K562 (cell line): ENCODE measurements around the gene YJU2. TPM values are rescaled to one million over a fixed set of nuclear protein-coding genes. Genes with fewer than 3 reads are reported as not detected.

Experiments used
- ATAC-seq: fragments of 200-7000 bp; cut with Tn5 transposase; 3 replicates; pipeline ENCODE4 v1.9.1; 2020; ENCODE audit warnings: moderate library complexity
- BruUV-seq: library from RNA; stranded (reverse); fragments of 400-500 nt; replicated peaks from 2 replicates; lab custom pipeline; 2021; lab: Mats Ljungman, UMichigan
- CTCF ChIA-PET: fragments of 300-600 bp; formaldehyde crosslinking; extraction: SDS; loops from one replicate; lab custom pipeline; 2021; ENCODE audit warnings: low intra/inter-chr PET ratio; lab: Yijun Ruan, JAX
- POLR2A ChIA-PET: fragments of 300-600, 350-650 bp; sonication (Branson Sonifier 250); formaldehyde crosslinking; extraction: SDS; loops from one replicate; lab custom pipeline; 2021; ENCODE audit warnings: antibody characterized with exemption, inconsistent platforms; lab: Yijun Ruan, JAX
- DNase-seq, 4 experiments: peaks; one replicate each; pipeline versions ENCODE4 v3.0.0 to v3.0.0-alpha.2; 2011 to 2018; ENCODE audit warnings: low spot score in 3 of 4, mixed read lengths in 3 of 4; ENCODE audit errors: extremely low read depth in 1 of 4
- FAIRE-seq: peaks from 2 replicates; lab custom pipeline; 2011; peaks lifted over from hg19 to GRCh38; lab: Jason Lieb, UNC
- H2AFZ ChIP-seq: 2 replicates; pipeline ENCODE4 v1.6.0; 2011; ENCODE audit warnings: low read depth, low read length, control low read depth, inconsistent platforms
- H3K27ac ChIP-seq: fragments of 200-600 bp; 3 replicates; pipeline ENCODE4 v1.8.0; 2011; ENCODE audit warnings: low read depth, mild to moderate bottlenecking, control low read depth, inconsistent platforms, low read length, moderate library complexity, mixed read lengths; ENCODE audit errors: extremely low read depth
- H3K27me3 ChIP-seq, 2 experiments: fragments of 300-600 bp in 1 of 2; 2 replicates in 1 of 2; 3 replicates in 1 of 2; pipeline versions ENCODE4 v1.6.0 to v1.8.0; 2011; ENCODE audit warnings: inconsistent platforms in 2 of 2, low read length in 2 of 2, mild to moderate bottlenecking in 1 of 2, mixed read lengths in 1 of 2, moderate library complexity in 1 of 2; ENCODE audit not compliant: control insufficient read depth in 2 of 2, insufficient read depth in 2 of 2
- H3K36me3 ChIP-seq: fragments of 300-600 bp; 3 replicates; pipeline ENCODE4 v1.8.0; 2011; ENCODE audit warnings: mild to moderate bottlenecking, low read length, inconsistent platforms; ENCODE audit not compliant: control insufficient read depth, insufficient read depth
- H3K4me1 ChIP-seq, 2 experiments: fragments of 200-600 bp in 1 of 2; replicated peaks in 1 of 2; 2 replicates in 1 of 2; 3 replicates in 1 of 2; pipeline versions ENCODE4 v1.5.1 to v1.8.0; 2011; ENCODE audit warnings: inconsistent platforms in 2 of 2, low read length in 2 of 2, mild to moderate bottlenecking in 1 of 2, mixed read lengths in 1 of 2, moderate library complexity in 1 of 2; ENCODE audit not compliant: control insufficient read depth in 2 of 2, insufficient read depth in 2 of 2
- H3K4me2 ChIP-seq: 2 replicates; pipeline ENCODE4 v1.6.1; 2011; ENCODE audit warnings: low read length, control low read depth, inconsistent platforms, mixed read lengths; ENCODE audit not compliant: insufficient read depth
- H3K4me3 ChIP-seq: fragments of 200-600 bp; sonication (generic), shearing (Covaris generic); 2 replicates; pipeline ENCODE4 v1.5.1; 2016; ENCODE audit warnings: control low read depth, inconsistent platforms
- H3K79me2 ChIP-seq: fragments of 200-600 bp; 3 replicates; pipeline ENCODE4 v1.8.0; 2011; ENCODE audit warnings: low read length, inconsistent platforms; ENCODE audit not compliant: control insufficient read depth, insufficient read depth
- H3K9ac ChIP-seq, 2 experiments: 2 replicates each; pipeline versions ENCODE4 v1.6.0 to v1.6.1; 2011; ENCODE audit warnings: low read depth in 2 of 2, low read length in 2 of 2, control low read depth in 1 of 2, inconsistent platforms in 1 of 2, mild to moderate bottlenecking in 1 of 2, mixed read lengths in 1 of 2; ENCODE audit not compliant: insufficient read depth in 1 of 2
- H3K9me1 ChIP-seq: one replicate; pipeline ENCODE4 v1.6.0; 2011; ENCODE audit warnings: inconsistent platforms, mild to moderate bottlenecking, low read length, moderate library complexity; ENCODE audit not compliant: control insufficient read depth, insufficient read depth
- H3K9me3 ChIP-seq: replicated peaks from 2 replicates; pipeline ENCODE4 v1.5.1; 2011; ENCODE audit warnings: low read depth, low read length, inconsistent platforms; ENCODE audit not compliant: control insufficient read depth, insufficient read depth
- H4K20me1 ChIP-seq: replicated peaks from 2 replicates; pipeline ENCODE4 v1.6.1; 2011; ENCODE audit warnings: low read length, inconsistent platforms, mixed read lengths; ENCODE audit not compliant: control insufficient read depth, insufficient read depth
- CSDE1 ChIP-seq, 2 experiments: fragments of 450-650 bp; IDR thresholded peaks; 2 replicates each; pipeline ENCODE4 v1.6.1; 2016; ENCODE audit warnings: mild to moderate bottlenecking in 1 of 2
- MGA ChIP-seq: fragments of 450-650 bp; IDR thresholded peaks from 2 replicates; pipeline ENCODE4 v1.6.1; 2016; ENCODE audit warnings: mild to moderate bottlenecking, moderate library complexity
- POLR2H ChIP-seq: IDR thresholded peaks from 2 replicates; pipeline ENCODE4 v1.6.1; 2016; ENCODE audit warnings: missing genetic modification characterization, low read depth, mild to moderate bottlenecking, control low read depth, missing compliant biosample characterization, moderate library complexity
- PREB ChIP-seq: sonication (generic); formaldehyde crosslinking; IDR thresholded peaks from 2 replicates; pipeline ENCODE4 v1.8.1; 2023; ENCODE audit warnings: mild to moderate bottlenecking, missing genetic modification reagents
- SOX6 ChIP-seq: fragments of 450-650 bp; IDR thresholded peaks from 2 replicates; pipeline ENCODE4 v1.6.1; 2014; ENCODE audit warnings: mild to moderate bottlenecking
- ZNF134 ChIP-seq: fragments of 250-450 bp; sonication (Bioruptor Pico); conservative IDR thresholded peaks from 2 replicates; pipeline ENCODE4 v1.4.0; 2020
- ZNF280B ChIP-seq: fragments of 250-450 bp; sonication (Bioruptor Pico); IDR thresholded peaks from 2 replicates; pipeline ENCODE4 v1.5.1; 2021; ENCODE audit warnings: mild to moderate bottlenecking
- ZNF830 ChIP-seq: fragments of 250-450 bp; sonication (Bioruptor Pico); IDR thresholded peaks from 2 replicates; pipeline ENCODE4 v1.5.0; 2021; ENCODE audit warnings: mild to moderate bottlenecking
- WGBS: fragments of 100-300 bp; shearing (Covaris generic); methylation state at CpG from one replicate; pipeline ENCODE4 v1.1.6; 2016; ENCODE audit warnings: low coverage, mixed read lengths; ENCODE audit not compliant: insufficient coverage; ENCODE audit errors: missing lambda C conversion rate; 5-methylcytosine and 5-hydroxymethylcytosine counted together
- in situ Hi-C: fragments of 300-500 bp; cut with MboI; formaldehyde crosslinking; loops from 4 replicates; pipeline ENCODE4 v1.15.0; 2018; ENCODE audit warnings: inconsistent platforms, mixed read lengths
- intact Hi-C: fragments of 100-400 bp; cut with micrococcal nuclease; formaldehyde crosslinking; loops from 2 replicates; pipeline ENCODE4 v1.14.2; 2022
- polyA plus RNA-seq, 8 experiments: library from polyadenylated mRNA; depleted of rRNA in 4 of 8; stranded (reverse) in 5 of 8; unstranded in 3 of 8; fragments of >200 nt; fragmentation: Nextera tagmentation in 2 of 8; fragmentation: Illumina TruSeq in 1 of 8; extraction: Ambion mirVana in 2 of 8; extraction: Trizol in 1 of 8; gene quantifications; 2 replicates each; pipeline versions ENCODE4 v1.2.1 to v1.2.3, GENCODE V29; 2011 to 2014; ENCODE audit warnings: inconsistent platforms in 1 of 8, missing spikeins in 1 of 8
- total RNA-seq, 7 experiments: library from RNA; depleted of rRNA in 6 of 7; stranded (reverse); fragments of >200 nt in 6 of 7; fragmentation: Illumina TruSeq in 2 of 7; extraction: Trizol in 2 of 7; gene quantifications; 2 replicates each; pipeline versions ENCODE4 v1.2.1 to v1.2.3, GENCODE V29; 2011 to 2021; ENCODE audit warnings: low replicate concordance in 1 of 7

YJU2 gene
- total and polyA plus RNA-seq, 9 of the 15 experiments (the other 6 are each of a cell fraction or from before 2014, with no cell fraction given): 0.41 to 34.9 (median 19.3) TPM

DNA sequence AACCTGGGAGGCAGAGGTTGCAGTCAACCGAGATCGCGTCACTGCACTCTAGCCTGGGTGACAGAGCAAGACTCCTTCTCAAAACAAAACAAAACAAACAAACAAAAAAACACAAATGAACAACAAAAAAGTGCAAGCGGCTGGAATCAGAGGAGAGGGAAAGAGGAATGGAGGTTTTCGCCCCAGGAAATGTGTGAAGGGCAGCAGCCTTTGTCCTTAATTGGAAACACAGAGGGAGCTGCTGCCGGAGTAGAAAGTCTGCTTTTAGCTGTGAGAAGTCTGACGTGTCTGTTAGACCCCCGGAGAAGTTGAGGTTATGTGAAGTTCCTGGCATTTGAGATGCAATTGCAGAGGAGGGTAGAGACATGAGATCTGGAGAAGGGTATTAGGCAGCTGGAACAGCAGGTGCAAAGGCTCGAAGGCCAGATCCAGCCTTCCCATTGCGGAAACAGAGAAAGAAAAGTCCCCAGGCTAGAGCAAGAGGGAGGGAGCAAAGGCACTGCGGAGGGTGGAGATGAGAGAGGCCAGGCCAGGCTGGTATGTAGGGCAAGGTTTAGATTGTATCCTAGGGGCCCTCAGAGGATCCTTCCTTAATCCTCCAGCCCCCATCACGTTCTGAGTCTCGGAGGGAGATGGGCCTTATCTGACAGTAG is 54.8 kb downstream of the YJU2 start:
- POLR2A ChIA-PET: interaction anchor here (0.6 to 1.7 kb wide), 5 partner anchors 8 to 1741 kb away, joined by 3 to 4 read pairs (median 3); partner anchors contain the start of gene STAP2
- WGBS: 45% methylated on average over 12 of the region's 13 CpGs
- intact Hi-C loops: no loop called here
- Histone ChIP-seq H3K4me1 (peaks cover 7 to 28% of the 10 kb centered on the region in 2 experiments; a peak in 4 of 5 replicates), H3K79me2 (no peaks in the 10 kb centered on the region), H2AFZ (peak overlapping the region; percentile 37), H3K27me3 (peaks cover 0 to 5% of the 10 kb centered on the region in 2 experiments; a peak in 1 of 5 replicates), H3K9ac (no peak overlapping the region; a peak in 1 of 4 replicates), H3K4me3 (no peak overlapping the region), H3K27ac (no peak overlapping the region), H3K9me1 (no peaks in the 10 kb centered on the region), H4K20me1 (no peaks in the 10 kb centered on the region), H3K36me3 (no peaks in the 10 kb centered on the region), H3K9me3 (no peaks in the 10 kb centered on the region), H3K4me2 (no peak overlapping the region)
- DNase-seq: no peak
- BruUV-seq: no TSS peak
- FAIRE-seq: no peak
- CTCF ChIA-PET: no interaction called here
- ATAC-seq: no peak
- in situ Hi-C loops: no loop called here
- TF ChIP-seq MGA (no peak), ZNF830 (no peak), PREB (CRISPR knock-in tag) (no peak), CSDE1 (IDR thresholded peaks at IDR 0.05) (no peak), POLR2H (tag) (no peak), SOX6 (no peak), ZNF280B (CRISPR knock-in tag) (no peak), ZNF134 (CRISPR knock-in tag) (no peak)
